Activated T-helper 17 cell treated with anti-CD3 and anti-CD28 coated beads, Interleukin-2, amount 50 U/mL, for 72 hours (primary cell): ENCODE results near the gene CXCR4. TPM values are rescaled to one million over a fixed set of nuclear protein-coding genes. Genes with fewer than 3 reads are reported as not detected.

Experiments used
- ATAC-seq: fragments of 150-1000 bp; cut with Tn5 transposase; replicated peaks from 2 replicates; pipeline ENCODE4 v1.10.0; 2021; ENCODE audit warnings: mild to moderate bottlenecking, moderate library complexity
- H3K27ac Mint-ChIP-seq: one replicate; pipeline ENCODE4 v1.8.0; 2022; ENCODE audit warnings: mixed read lengths
- H3K27me3 Mint-ChIP-seq: one replicate; pipeline ENCODE4 v1.8.0; 2022; ENCODE audit warnings: mixed read lengths
- H3K36me3 Mint-ChIP-seq: one replicate; pipeline ENCODE4 v1.8.0; 2022; ENCODE audit warnings: low read depth, mild to moderate bottlenecking, mixed read lengths
- H3K4me1 Mint-ChIP-seq: one replicate; pipeline ENCODE4 v1.8.0; 2022; ENCODE audit warnings: mixed read lengths
- H3K4me3 Mint-ChIP-seq: one replicate; pipeline ENCODE4 v1.8.0; 2022; ENCODE audit warnings: mild to moderate bottlenecking, mixed read lengths
- H3K9me3 Mint-ChIP-seq: one replicate; pipeline ENCODE4 v1.8.0; 2022; ENCODE audit warnings: mixed read lengths
- total RNA-seq, 2 donors: library from RNA; stranded (reverse); gene quantifications; one replicate each; pipeline ENCODE4 v1.2.3, GENCODE V29; 2022

CXCR4 gene
- 100 to 1,000 TPM; 330 to 360 TPM for total RNA-seq

GRCh38 chr2:136117909-136118818 lies at the start of gene CXCR4:
Gene CXCR4 (minus strand): TSS chr2:136118149. CDS start chr2:136118060, 89 bp downstream.
- Mint-ChIP-seq H3K9me3 (no peaks in the 10 kb centered on the region), H3K4me3 (peak within 1 kb of the TSS; percentile 94), H3K36me3 (peaks cover 60% of the 10 kb centered on the region), H3K27ac (peak within 1 kb of the TSS; percentile 96), H3K4me1 (peaks cover 28% of the 10 kb centered on the region), H3K27me3 (no peaks in the 10 kb centered on the region)
- peak; percentile 48 for ATAC-seq

GRCh38 chr2:136164280-136164776 lies 46.4 kb upstream of the CXCR4 start:
- Mint-ChIP-seq H3K36me3 (no peaks in the 10 kb centered on the region), H3K4me3 (no peak overlapping the region), H3K27ac (no peak overlapping the region), H3K9me3 (no peaks in the 10 kb centered on the region), H3K27me3 (no peaks in the 10 kb centered on the region), H3K4me1 (peaks cover 9% of the 10 kb centered on the region)
- no peak for ATAC-seq

- no peak overlapping the region for H3K27ac Mint-ChIP-seq
- no peak overlapping the region for H3K4me3 Mint-ChIP-seq
- no peak for ATAC-seq
- no peaks in the 10 kb centered on the region for H3K27me3 Mint-ChIP-seq
- H3K4me1 Mint-ChIP-seq, result peaks cover 9% of the 10 kb centered on the region
- H3K36me3 Mint-ChIP-seq, result no peaks in the 10 kb centered on the region
- H3K9me3 Mint-ChIP-seq, result no peaks in the 10 kb centered on the region
These were observed 44.5 kb upstream of the CXCR4 start for GRCh38 chr2:136162438-136162837.

- ATAC-seq, result no peak
- H3K9me3 Mint-ChIP-seq, result no peaks in the 10 kb centered on the region
- H3K36me3 Mint-ChIP-seq, result no peaks in the 10 kb centered on the region
- H3K4me3 Mint-ChIP-seq, result no peak overlapping the region
- no peak overlapping the region for H3K27ac Mint-ChIP-seq
- no peaks in the 10 kb centered on the region for H3K27me3 Mint-ChIP-seq
- peaks cover 6% of the 10 kb centered on the region for H3K4me1 Mint-ChIP-seq
These were observed 38.5 kb upstream of the CXCR4 start for GRCh38 chr2:136156411-136156810.

GRCh38 chr2:136154384-136154783 lies 36.4 kb upstream of the CXCR4 start:
- no peak for ATAC-seq
- no peak overlapping the region for H3K4me3 Mint-ChIP-seq
- H3K4me1 Mint-ChIP-seq, result peaks cover 5% of the 10 kb centered on the region
- H3K36me3 Mint-ChIP-seq, result no peaks in the 10 kb centered on the region
- H3K27me3 Mint-ChIP-seq, result peaks cover 3% of the 10 kb centered on the region
- H3K9me3 Mint-ChIP-seq, result no peaks in the 10 kb centered on the region
- no peak overlapping the region for H3K27ac Mint-ChIP-seq

GRCh38 chr2:136151021-136151971 lies 33.3 kb upstream of the CXCR4 start:
- Mint-ChIP-seq H3K4me3 (no peak overlapping the region), H3K27me3 (peaks cover 3% of the 10 kb centered on the region), H3K4me1 (peaks cover 5% of the 10 kb centered on the region), H3K9me3 (no peaks in the 10 kb centered on the region), H3K27ac (no peak overlapping the region), H3K36me3 (no peaks in the 10 kb centered on the region)
- ATAC-seq, result peak; percentile 36

- Mint-ChIP-seq H3K4me3 (no peak overlapping the region), H3K4me1 (peaks cover 9% of the 10 kb centered on the region), H3K27me3 (peaks cover 3% of the 10 kb centered on the region), H3K9me3 (no peaks in the 10 kb centered on the region), H3K36me3 (no peaks in the 10 kb centered on the region), H3K27ac (no peak overlapping the region)
- ATAC-seq, result no peak
These were observed 31.1 kb upstream of the CXCR4 start for GRCh38 chr2:136149011-136149410.

- peaks cover 8% of the 10 kb centered on the region for H3K4me1 Mint-ChIP-seq
- no peaks in the 10 kb centered on the region for H3K36me3 Mint-ChIP-seq
- peaks cover 3% of the 10 kb centered on the region for H3K27me3 Mint-ChIP-seq
- no peaks in the 10 kb centered on the region for H3K9me3 Mint-ChIP-seq
- ATAC-seq, result peak; percentile 92
- H3K4me3 Mint-ChIP-seq, result no peak overlapping the region
- no peak overlapping the region for H3K27ac Mint-ChIP-seq
These were observed 28.6 kb upstream of the CXCR4 start for GRCh38 chr2:136146564-136146963.

GRCh38 chr2:136143603-136144451 lies 25.9 kb upstream of the CXCR4 start:
- Mint-ChIP-seq H3K4me1 (peaks cover 14% of the 10 kb centered on the region), H3K36me3 (no peaks in the 10 kb centered on the region), H3K9me3 (no peaks in the 10 kb centered on the region), H3K4me3 (no peak overlapping the region), H3K27ac (no peak overlapping the region), H3K27me3 (no peaks in the 10 kb centered on the region)
- no peak for ATAC-seq

- H3K27me3 Mint-ChIP-seq, result no peaks in the 10 kb centered on the region
- no peak for ATAC-seq
- H3K9me3 Mint-ChIP-seq, result no peaks in the 10 kb centered on the region
- no peaks in the 10 kb centered on the region for H3K36me3 Mint-ChIP-seq
- no peak overlapping the region for H3K27ac Mint-ChIP-seq
- H3K4me3 Mint-ChIP-seq, result no peak overlapping the region
- H3K4me1 Mint-ChIP-seq, result peaks cover 31% of the 10 kb centered on the region
These were observed 23.7 kb upstream of the CXCR4 start for GRCh38 chr2:136141510-136142149.

GRCh38 chr2:136139631-136140030 lies 21.7 kb upstream of the CXCR4 start:
- no peaks in the 10 kb centered on the region for H3K9me3 Mint-ChIP-seq
- peaks cover 49% of the 10 kb centered on the region for H3K4me1 Mint-ChIP-seq
- H3K27ac Mint-ChIP-seq, result peak overlapping the region; percentile 58
- ATAC-seq, result peak; percentile 16
- H3K4me3 Mint-ChIP-seq, result peak overlapping the region; percentile 46
- H3K27me3 Mint-ChIP-seq, result no peaks in the 10 kb centered on the region
- no peaks in the 10 kb centered on the region for H3K36me3 Mint-ChIP-seq

GRCh38 chr2:136137982-136138381 lies 20.0 kb upstream of the CXCR4 start:
- peak overlapping the region; percentile 66 for H3K4me3 Mint-ChIP-seq
- peaks cover 56% of the 10 kb centered on the region for H3K4me1 Mint-ChIP-seq
- H3K9me3 Mint-ChIP-seq, result no peaks in the 10 kb centered on the region
- H3K27ac Mint-ChIP-seq, result peak overlapping the region; percentile 94
- ATAC-seq, result no peak
- H3K27me3 Mint-ChIP-seq, result no peaks in the 10 kb centered on the region
- H3K36me3 Mint-ChIP-seq, result peaks cover 6% of the 10 kb centered on the region

- peak overlapping the region; percentile 66 for H3K4me3 Mint-ChIP-seq
- peaks cover 6% of the 10 kb centered on the region for H3K36me3 Mint-ChIP-seq
- H3K4me1 Mint-ChIP-seq, result peaks cover 63% of the 10 kb centered on the region
These were observed 19.0 kb upstream of the CXCR4 start for GRCh38 chr2:136136931-136137330.

More at GRCh38 chr2:136136931-136137330, 19.0 kb upstream of the CXCR4 start:
- ATAC-seq, result no peak
- peak overlapping the region; percentile 94 for H3K27ac Mint-ChIP-seq
- H3K27me3 Mint-ChIP-seq, result no peaks in the 10 kb centered on the region
- H3K9me3 Mint-ChIP-seq, result no peaks in the 10 kb centered on the region
